Stomach (tissue), 4 donors: ENCODE results near the gene EEF1E1.

ENCODE experiments used
- CTCF ChIP-seq, 7 experiments: fragments of 450-650 bp in 4 of 7; fragments of 200-600 bp in 3 of 7; sonication (generic) in 3 of 7; IDR thresholded peaks; one replicate each; pipeline ENCODE4 v1.5.1; 2016 to 2019; ENCODE audit warnings: antibody characterized with exemption in 7 of 7, control low read depth in 2 of 7, mild to moderate bottlenecking in 1 of 7
- POLR2A ChIP-seq, 4 donors: fragments of 450-650 bp; IDR thresholded peaks; one replicate each; pipeline ENCODE4 v1.6.1; 2016; ENCODE audit warnings: antibody characterized with exemption in 4 of 4, control low read depth in 2 of 4, mild to moderate bottlenecking in 1 of 4, moderate library complexity in 1 of 4

GRCh38 chr6:8082954-8083858, 19.1 kb downstream of the EEF1E1 start:
- TF ChIP-seq CTCF (IDR thresholded peaks at IDR 0.05) (no peak), POLR2A (IDR thresholded peaks at IDR 0.05) (no peak)
